GM23338 (cell line): ENCODE results near the gene ELMO3. TPM values are rescaled to one million over a fixed set of nuclear protein-coding genes. Genes with fewer than 3 reads are reported as not detected.

Experiments used
- ATAC-seq: fragments of 200-7000 bp; cut with Tn5 transposase; 3 replicates; pipeline ENCODE4 v1.9.1; 2020
- DNase-seq: peaks from one replicate; pipeline ENCODE4 v3.0.0-alpha.2; 2015; ENCODE audit warnings: low spot score
- H2AFZ ChIP-seq: fragments of 200-600 bp; sonication (generic); 2 replicates; pipeline ENCODE4 v1.8.0; 2016; ENCODE audit warnings: antibody characterized with exemption, mild to moderate bottlenecking, moderate library complexity
- H3F3A ChIP-seq: fragments of 200-600 bp; sonication (generic); replicated peaks from 2 replicates; pipeline ENCODE4 v1.8.0; 2017; ENCODE audit warnings: antibody characterized with exemption, mixed run types, low read depth
- H3K27ac ChIP-seq: fragments of 200-600 bp; sonication (generic); 2 replicates; pipeline ENCODE4 v1.6.1; 2016; ENCODE audit warnings: low read depth
- H3K27me3 ChIP-seq: fragments of 200-600 bp; sonication (generic); 2 replicates; pipeline ENCODE4 v1.8.0; 2016; ENCODE audit warnings: mild to moderate bottlenecking, mixed run types, moderate library complexity; ENCODE audit not compliant: insufficient read depth
- H3K36me3 ChIP-seq: fragments of 200-600 bp; sonication (generic); 2 replicates; pipeline ENCODE4 v1.8.0; 2016; ENCODE audit warnings: mild to moderate bottlenecking; ENCODE audit not compliant: insufficient read depth
- H3K4me1 ChIP-seq: fragments of 200-600 bp; sonication (generic); 2 replicates; pipeline ENCODE4 v1.8.0; 2016; ENCODE audit warnings: mild to moderate bottlenecking, moderate library complexity; ENCODE audit not compliant: insufficient read depth
- H3K4me2 ChIP-seq: fragments of 200-600 bp; sonication (generic); 2 replicates; pipeline ENCODE4 v1.7.1; 2017; ENCODE audit warnings: mixed run types
- H3K4me3 ChIP-seq: fragments of 200-600 bp; sonication (generic); 2 replicates; pipeline ENCODE4 v1.6.1; 2016; ENCODE audit warnings: mixed run types
- H3K79me2 ChIP-seq: fragments of 200-600 bp; sonication (generic); replicated peaks from 2 replicates; pipeline ENCODE4 v1.8.0; 2017; ENCODE audit warnings: mild to moderate bottlenecking; ENCODE audit not compliant: insufficient read depth
- H3K9me2 ChIP-seq: fragments of 200-600 bp; sonication (generic); 2 replicates; pipeline ENCODE4 v1.8.0; 2017; ENCODE audit not compliant: insufficient read depth
- H4K20me1 ChIP-seq: fragments of 200-600 bp; sonication (generic); replicated peaks from 2 replicates; pipeline ENCODE4 v1.8.0; 2017; ENCODE audit warnings: mild to moderate bottlenecking; ENCODE audit not compliant: insufficient read depth
- H3K27ac Mint-ChIP-seq: 2 replicates; pipeline ENCODE4 v1.8.0; 2020; ENCODE audit warnings: inconsistent platforms, mild to moderate bottlenecking, moderate library complexity, mixed read lengths
- H3K27me3 Mint-ChIP-seq: 3 replicates; pipeline ENCODE4 v1.8.0; 2022; ENCODE audit warnings: low read depth, mild to moderate bottlenecking, moderate library complexity, mixed read lengths, inconsistent platforms; ENCODE audit not compliant: insufficient read depth, poor library complexity
- H3K36me3 Mint-ChIP-seq: 3 replicates; pipeline ENCODE4 v1.8.0; 2021; ENCODE audit warnings: low read depth, mild to moderate bottlenecking, inconsistent platforms, moderate library complexity, mixed read lengths
- H3K4me1 Mint-ChIP-seq: 3 replicates; pipeline ENCODE4 v1.8.0; 2020; ENCODE audit warnings: mild to moderate bottlenecking, inconsistent platforms, mixed read lengths
- H3K4me3 Mint-ChIP-seq: 3 replicates; pipeline ENCODE4 v1.8.0; 2021; ENCODE audit warnings: moderate library complexity, mild to moderate bottlenecking, inconsistent platforms, mixed read lengths
- H3K9me3 Mint-ChIP-seq: 3 replicates; pipeline ENCODE4 v1.8.0; 2020; ENCODE audit warnings: moderate library complexity, mild to moderate bottlenecking, inconsistent platforms, mixed read lengths
- EZH2 ChIP-seq: fragments of 200-600 bp; sonication (generic); IDR thresholded peaks from one replicate; pipeline ENCODE4 v1.8.0; 2017; ENCODE audit warnings: antibody characterized with exemption, mild to moderate bottlenecking, low read depth; ENCODE audit not compliant: unreplicated experiment
- EZH2phosphoT487 ChIP-seq: fragments of 200-600 bp; sonication (generic); IDR thresholded peaks from one replicate; pipeline ENCODE4 v1.8.1; 2018; ENCODE audit warnings: antibody characterized with exemption; ENCODE audit not compliant: unreplicated experiment
- JUNB ChIP-seq: IDR thresholded peaks from one replicate; pipeline ENCODE4 v1.6.1; 2016; ENCODE audit warnings: antibody characterized with exemption; ENCODE audit not compliant: unreplicated experiment
- POLR2AphosphoS5 ChIP-seq: IDR thresholded peaks from 2 replicates; pipeline ENCODE4 v1.6.1; 2016; ENCODE audit warnings: antibody characterized with exemption, low read depth
- polyA plus RNA-seq: library from polyadenylated mRNA; unstranded; fragments of >200 nt; fragmentation: Nextera tagmentation; extraction: Ambion mirVana; gene quantifications from 2 replicates; pipeline ENCODE4 v1.2.1, GENCODE V29; 2016
- total RNA-seq: library from RNA; depleted of rRNA; stranded (reverse); fragments of >200 nt; shearing (Covaris generic); gene quantifications from 2 replicates; pipeline ENCODE4 v1.2.3, GENCODE V29; 2014
- TF ChIP-seq, protein P1 (sequence below): fragments of 250-450 bp; sonication (Bioruptor Pico); IDR thresholded peaks from 2 replicates; pipeline ENCODE4 v1.5.0; 2020; ENCODE audit warnings: mild to moderate bottlenecking, moderate library complexity

ELMO3 gene
- total and polyA plus RNA-seq, 2 experiments from 2014 or later = 4.7 to 16.2 TPM

DNA sequence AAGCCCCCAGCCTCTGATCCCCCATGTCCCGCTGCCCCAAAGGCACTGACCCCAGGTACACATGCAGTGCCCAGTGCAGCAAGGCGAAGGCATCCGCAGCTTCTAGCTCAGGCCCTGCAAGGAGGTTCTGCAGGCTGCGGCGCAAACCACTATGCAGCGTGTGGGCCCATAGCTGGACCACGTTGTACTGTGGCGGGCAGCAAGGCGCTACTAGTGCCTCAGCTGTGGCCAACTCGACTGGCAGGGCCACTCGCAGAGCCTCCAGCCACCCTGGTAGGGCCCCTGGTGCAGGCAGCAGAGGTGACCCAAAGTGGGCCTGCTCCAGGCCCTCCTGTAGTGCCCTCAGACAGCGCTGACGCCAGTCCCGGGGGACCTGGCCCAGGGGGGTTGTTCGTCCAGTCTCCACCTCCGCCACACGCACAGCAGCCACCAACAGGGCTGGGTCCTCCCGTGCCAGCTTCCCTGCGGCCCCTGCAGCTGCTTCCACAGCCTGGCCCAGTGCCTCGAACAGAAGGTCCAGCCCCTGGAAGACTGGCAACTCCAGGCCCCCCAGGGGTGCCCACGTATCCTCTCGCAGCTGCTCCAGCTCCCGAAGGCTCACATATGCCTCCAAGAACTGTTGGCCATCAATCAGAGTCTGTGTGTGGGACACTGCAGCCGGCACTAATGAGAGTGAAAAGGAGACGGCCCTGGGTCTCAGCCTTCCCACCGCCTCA, 11.6 kb upstream of the ELMO3 start (continued):
- TF ChIP-seq, protein P1, sequence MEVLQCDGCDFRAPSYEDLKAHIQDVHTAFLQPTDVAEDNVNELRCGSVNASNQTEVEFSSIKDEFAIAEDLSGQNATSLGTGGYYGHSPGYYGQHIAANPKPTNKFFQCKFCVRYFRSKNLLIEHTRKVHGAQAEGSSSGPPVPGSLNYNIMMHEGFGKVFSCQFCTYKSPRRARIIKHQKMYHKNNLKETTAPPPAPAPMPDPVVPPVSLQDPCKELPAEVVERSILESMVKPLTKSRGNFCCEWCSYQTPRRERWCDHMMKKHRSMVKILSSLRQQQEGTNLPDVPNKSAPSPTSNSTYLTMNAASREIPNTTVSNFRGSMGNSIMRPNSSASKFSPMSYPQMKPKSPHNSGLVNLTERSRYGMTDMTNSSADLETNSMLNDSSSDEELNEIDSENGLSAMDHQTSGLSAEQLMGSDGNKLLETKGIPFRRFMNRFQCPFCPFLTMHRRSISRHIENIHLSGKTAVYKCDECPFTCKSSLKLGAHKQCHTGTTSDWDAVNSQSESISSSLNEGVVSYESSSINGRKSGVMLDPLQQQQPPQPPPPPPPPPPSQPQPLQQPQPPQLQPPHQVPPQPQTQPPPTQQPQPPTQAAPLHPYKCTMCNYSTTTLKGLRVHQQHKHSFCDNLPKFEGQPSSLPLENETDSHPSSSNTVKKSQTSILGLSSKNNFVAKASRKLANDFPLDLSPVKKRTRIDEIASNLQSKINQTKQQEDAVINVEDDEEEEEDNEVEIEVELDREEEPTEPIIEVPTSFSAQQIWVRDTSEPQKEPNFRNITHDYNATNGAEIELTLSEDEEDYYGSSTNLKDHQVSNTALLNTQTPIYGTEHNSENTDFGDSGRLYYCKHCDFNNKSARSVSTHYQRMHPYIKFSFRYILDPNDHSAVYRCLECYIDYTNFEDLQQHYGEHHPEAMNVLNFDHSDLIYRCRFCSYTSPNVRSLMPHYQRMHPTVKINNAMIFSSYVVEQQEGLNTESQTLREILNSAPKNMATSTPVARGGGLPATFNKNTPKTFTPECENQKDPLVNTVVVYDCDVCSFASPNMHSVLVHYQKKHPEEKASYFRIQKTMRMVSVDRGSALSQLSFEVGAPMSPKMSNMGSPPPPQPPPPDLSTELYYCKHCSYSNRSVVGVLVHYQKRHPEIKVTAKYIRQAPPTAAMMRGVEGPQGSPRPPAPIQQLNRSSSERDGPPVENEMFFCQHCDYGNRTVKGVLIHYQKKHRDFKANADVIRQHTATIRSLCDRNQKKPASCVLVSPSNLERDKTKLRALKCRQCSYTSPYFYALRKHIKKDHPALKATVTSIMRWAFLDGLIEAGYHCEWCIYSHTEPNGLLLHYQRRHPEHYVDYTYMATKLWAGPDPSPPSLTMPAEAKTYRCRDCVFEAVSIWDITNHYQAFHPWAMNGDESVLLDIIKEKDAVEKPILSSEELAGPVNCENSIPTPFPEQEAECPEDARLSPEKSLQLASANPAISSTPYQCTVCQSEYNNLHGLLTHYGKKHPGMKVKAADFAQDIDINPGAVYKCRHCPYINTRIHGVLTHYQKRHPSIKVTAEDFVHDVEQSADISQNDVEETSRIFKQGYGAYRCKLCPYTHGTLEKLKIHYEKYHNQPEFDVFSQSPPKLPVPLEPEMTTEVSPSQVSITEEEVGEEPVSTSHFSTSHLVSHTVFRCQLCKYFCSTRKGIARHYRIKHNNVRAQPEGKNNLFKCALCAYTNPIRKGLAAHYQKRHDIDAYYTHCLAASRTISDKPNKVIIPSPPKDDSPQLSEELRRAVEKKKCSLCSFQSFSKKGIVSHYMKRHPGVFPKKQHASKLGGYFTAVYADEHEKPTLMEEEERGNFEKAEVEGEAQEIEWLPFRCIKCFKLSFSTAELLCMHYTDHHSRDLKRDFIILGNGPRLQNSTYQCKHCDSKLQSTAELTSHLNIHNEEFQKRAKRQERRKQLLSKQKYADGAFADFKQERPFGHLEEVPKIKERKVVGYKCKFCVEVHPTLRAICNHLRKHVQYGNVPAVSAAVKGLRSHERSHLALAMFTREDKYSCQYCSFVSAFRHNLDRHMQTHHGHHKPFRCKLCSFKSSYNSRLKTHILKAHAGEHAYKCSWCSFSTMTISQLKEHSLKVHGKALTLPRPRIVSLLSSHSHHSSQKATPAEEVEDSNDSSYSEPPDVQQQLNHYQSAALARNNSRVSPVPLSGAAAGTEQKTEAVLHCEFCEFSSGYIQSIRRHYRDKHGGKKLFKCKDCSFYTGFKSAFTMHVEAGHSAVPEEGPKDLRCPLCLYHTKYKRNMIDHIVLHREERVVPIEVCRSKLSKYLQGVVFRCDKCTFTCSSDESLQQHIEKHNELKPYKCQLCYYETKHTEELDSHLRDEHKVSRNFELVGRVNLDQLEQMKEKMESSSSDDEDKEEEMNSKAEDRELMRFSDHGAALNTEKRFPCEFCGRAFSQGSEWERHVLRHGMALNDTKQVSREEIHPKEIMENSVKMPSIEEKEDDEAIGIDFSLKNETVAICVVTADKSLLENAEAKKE (CRISPR knock-in tag) = no peak
- TF ChIP-seq EZH2phosphoT487 (no peak), POLR2AphosphoS5 (no peak), JUNB (no peak)

DNA sequence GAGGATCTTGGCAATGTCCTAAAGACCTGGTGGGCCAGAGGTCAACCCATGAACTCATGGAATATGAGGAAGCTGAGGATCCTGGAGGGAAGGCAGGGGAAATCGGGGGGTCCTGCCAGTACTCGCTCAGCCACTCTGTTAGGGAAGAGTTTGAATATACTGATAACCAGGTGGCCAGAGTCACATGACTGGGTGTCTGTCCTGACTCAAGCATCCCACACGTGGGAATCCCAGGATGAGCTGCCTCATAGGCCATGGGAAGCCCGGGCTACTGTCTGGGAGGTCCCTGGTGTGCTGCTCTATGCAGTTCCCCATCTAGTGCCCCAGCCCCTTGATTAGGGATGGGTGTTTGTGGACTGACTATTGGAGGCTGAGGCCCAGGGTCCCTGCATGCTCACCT, 10.6 kb upstream of the ELMO3 start:
- Mint-ChIP-seq H3K4me1 (peaks cover 28% of the 10 kb centered on the region), H3K27ac (no peak overlapping the region), H3K27me3 (peaks cover 32% of the 10 kb centered on the region), H3K4me3 (no peak overlapping the region), H3K36me3 (peaks cover 5% of the 10 kb centered on the region; the same call in 2 of the 3 replicates), H3K9me3 (no peaks in the 10 kb centered on the region; the same call in 2 of the 3 replicates)
- Histone ChIP-seq H3K27ac (no peak overlapping the region), H2AFZ (no peak overlapping the region), H3K4me2 (no peak overlapping the region), H3K36me3 (no peaks in the 10 kb centered on the region), H3K27me3 (peaks cover 28% of the 10 kb centered on the region), H4K20me1 (peaks cover 6% of the 10 kb centered on the region), H3K9me2 (no peaks in the 10 kb centered on the region), H3K79me2 (peaks cover 12% of the 10 kb centered on the region), H3F3A (0 out of 2 replicates have a peak, but pooled peaks cover 6% of the 10 kb centered on the region), H3K4me1 (peaks cover 18% of the 10 kb centered on the region; the same call in 1 of the 2 replicates), H3K4me3 (no peak overlapping the region)
- no peak for DNase-seq
- no peak for ATAC-seq
- TF ChIP-seq, protein P1 (CRISPR knock-in tag) = no peak
- TF ChIP-seq EZH2 (no peak), POLR2AphosphoS5 (no peak), JUNB (no peak)
